Activated T-cell treated with anti-CD3 and anti-CD28 coated beads for 48 hours (primary cell): ENCODE results near the gene CDKL1.

Source experiments
- DNase-seq: peaks from one replicate; pipeline ENCODE4 v3.0.0-alpha.2; 2020; ENCODE audit warnings: low read depth

Gene CDKL1

DNA sequence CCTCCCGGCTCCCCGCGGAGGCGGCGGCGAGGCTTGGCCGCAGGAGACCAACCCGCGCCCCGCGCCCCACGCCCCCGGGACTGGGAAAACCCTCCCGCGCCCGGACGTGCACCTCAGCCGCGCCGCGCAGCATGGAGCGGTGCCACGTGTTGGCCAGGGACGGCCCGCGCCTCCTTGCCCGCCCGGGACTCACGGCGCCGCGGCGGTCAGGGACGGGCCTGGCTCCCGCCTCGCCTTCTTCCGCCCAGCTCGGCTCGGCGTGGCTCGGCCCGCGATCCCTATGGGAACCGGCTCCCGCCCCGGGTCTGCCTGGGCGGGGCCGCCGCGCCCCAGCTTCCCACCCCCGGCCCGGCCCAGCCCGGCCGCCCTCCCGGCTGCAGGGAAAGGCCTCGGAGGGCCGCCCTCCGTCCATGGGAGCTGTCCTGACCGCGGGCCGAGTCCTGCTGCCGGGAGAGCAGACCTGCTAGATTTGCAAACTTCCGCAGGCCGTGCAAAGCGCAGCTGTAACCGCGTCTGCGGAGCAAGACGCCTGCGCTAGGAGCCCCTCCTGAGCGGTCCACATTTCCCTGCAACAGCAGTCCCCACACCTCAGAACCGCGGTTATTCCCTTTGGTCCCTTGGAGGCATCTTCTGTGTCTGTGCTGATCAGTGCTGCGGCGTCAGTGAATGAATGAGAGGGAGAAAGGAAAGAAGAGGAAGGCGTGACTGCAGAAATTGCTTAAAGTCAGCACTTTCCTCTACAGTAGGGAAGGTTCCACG is at the start of gene CDKL1:
TSS of gene CDKL1 (minus strand) at position 251 of the 759 bp plus-strand sequence. CDS start 1,013 bp downstream, outside the sequence.
- DNase-seq = peak; percentile 48

DNA sequence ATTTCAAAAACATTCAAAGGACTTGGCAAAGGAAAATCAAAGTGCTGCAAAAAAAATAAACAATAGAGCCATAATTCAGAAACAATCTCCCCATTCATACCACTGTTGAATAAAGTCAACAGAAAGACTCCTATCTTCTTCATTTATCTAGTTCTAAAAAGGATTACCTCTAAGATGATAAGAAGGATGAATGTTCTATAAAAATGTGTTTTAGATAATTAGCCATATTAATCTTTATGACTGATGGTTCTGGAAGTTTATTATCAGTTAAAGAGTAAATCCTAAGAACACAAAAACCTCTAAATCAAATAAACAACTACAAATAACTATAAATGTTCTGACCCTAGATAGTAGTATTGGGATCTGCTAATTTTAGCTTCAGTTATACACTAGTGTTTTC is 37.8 kb upstream of the CDKL1 start:
- DNase-seq = no peak

DNA sequence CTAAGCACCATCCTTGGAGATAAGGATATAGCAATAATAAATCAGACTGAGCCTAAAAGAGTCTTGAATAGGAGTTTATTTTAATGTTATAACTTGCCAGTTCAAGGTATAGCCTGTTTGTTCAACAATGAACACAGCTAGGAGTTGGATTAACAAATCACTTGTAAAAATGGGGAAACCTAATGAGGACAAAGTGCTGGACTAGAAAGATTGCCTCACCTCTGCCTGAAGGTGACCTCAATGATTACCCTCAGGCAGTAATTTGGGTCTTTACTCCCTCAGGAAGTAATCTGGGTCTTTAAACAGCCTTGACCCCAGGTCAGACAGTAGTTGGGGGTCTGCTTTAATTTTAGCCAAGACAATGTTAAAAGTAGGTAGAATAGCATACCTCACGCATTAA is 35.5 kb upstream of the CDKL1 start:
- no peak for DNase-seq

DNA sequence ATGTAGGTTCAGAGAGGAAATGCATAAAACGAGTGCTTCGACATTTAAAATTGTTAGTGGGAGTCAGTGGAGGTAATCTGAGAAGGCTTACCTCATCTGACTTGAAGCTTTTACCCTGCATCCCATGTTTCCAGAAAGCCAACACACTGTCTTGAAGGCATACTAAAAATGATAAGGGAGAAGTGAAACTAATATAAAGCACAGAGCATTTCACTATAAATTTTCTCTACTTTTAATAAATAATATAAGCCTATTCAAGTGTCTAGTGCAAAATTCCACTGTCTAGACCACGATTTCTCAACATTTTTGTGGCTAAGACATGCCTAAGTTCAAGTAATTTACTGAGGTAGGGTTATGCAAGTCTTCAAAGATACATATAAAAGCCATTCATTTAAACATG is 29.1 kb upstream of the CDKL1 start:
- no peak for DNase-seq

DNA sequence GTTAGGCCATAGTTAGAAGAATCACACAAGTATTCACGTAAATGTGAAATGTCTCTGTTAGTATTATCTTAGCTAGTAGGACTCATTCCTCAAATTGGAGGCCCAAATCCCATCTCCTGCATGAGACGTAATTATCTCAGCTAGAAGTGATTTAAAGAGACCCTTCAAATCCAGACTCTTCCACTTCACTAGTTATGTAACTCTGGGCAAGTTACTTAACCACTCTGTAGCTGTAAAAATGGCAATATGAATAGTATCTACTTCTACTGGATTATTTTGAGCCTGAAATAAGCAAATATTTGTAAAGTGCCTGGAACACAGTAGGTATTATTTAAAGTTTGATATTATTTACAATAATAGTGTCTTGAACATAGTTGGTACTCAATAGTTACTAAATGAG is 28.4 kb upstream of the CDKL1 start:
- DNase-seq = no peak

DNA sequence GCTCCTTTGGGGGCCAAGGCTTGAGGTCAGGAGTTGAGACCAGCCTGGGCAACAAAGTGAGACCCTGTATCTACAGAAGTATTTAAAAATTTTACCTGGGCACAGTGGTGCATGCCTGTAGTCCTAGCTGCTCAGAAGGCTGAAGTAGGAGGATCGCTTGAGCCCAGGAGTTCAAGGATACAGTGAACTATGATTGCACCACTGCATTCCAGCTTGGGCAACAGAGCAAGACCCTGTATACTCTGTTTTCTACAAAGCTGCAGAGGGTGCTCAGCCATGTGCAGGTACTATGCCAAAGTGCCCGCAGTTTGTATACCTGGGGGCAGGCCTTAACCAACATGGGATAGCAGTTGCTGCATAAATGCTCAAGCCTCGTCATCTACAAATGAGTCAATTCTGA is 26.8 kb upstream of the CDKL1 start:
- no peak for DNase-seq

DNA sequence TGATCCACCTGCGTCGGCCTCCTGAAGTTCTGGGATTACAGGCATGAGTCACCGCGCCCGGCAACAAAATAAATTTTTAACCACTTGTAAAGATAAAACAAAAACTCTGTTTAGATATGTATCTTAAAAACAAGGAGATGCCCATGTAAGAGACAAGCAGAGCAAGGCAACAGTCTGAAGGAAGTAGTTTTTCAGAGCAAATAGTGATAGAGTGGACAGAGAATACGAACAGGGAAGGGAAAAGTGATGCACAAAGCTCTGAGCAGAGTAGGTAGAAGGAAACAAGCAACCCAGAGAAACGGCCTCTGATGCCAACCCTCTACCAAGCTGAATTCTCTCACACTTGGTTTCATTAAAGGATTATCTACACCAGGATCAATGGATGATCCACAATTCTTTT is 24.8 kb upstream of the CDKL1 start:
- no peak for DNase-seq

DNA sequence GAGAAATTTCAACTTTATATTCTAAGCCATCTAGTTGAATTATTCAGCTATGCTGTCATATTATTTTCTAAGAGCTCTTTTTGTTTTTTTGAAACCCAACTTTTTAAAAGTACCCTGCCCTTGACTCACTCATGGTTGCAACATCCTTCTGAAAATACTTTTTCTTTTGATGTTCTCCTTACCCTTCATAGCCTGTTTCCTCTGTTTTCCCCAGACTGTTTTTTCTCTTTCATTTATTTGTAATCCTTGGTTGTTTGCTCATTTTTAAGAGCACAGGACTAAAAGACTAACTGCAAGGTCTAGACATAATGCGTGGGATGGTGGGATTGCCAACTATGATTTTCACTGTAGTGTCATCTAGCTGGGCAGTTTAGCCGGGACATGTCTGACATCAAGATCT is 21.2 kb upstream of the CDKL1 start:
- DNase-seq = no peak

DNA sequence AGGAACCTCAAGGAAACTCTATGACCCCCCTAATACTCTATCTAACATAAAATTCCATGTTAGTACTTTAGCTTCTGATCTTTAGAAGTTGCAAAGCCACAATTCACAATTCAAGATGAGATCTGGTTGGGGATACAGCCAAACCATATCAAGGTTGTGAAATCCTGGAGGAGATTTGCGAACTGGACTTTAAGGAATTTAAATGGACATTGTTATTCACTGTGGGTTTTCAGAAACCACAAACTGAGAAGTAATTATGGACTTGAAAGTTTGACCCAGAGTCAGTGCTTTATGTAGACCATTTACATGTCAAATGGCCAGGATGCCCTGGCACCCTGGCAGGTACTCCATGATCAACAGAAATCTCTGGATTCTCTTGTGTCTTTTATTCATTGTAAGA is 14.2 kb upstream of the CDKL1 start:
- no peak for DNase-seq

DNA sequence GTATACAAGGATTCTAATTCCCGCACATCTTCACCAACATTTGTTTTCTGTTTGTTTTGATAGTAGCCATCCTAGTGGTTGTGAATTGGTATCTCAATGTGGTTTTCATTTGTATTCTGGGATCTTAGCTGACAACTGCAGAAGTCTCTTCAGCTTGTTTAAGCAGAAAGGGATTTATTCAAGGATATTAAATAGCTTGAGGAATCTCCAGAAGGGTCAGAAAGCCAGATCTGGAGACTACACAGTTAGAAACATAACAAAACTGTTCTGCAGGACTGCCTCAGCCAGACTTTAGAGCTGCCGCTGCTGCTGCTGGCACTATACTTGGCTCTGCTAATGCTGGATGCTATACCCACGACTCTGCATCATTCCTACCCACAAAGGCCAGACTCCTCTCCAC is 13.4 kb upstream of the CDKL1 start:
- DNase-seq = no peak

DNA sequence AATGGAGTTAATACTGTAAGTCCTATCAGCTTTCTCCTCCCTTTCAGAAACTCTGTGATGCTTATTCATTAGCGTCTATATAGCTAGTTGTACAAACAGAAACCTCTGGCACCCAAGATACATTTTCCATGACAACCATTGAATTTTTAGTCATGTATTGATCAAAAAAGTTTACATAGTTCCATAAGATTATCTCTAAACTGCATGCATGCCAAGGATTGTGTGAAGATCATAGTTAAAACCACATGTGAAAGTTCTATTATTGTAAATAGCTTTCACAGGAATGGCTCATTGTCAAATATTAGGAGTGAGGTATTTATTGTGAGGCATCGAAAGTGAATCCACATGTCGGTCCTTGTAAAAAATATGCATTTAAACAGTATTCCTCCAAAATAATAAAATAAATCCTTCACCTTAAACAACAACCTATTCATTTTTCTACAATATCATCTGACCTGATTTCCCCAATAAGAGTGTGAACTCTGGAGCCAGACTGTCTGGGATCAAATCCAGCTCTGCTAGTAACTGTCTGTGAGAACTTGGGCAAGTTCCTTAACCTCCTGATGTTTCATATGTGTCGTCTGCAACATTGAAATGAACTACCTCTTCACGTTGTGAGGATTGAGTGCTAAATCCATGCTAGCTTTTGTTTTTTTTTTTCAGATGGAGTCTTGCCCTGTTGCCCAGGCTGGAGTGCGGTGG is 10.6 kb upstream of the CDKL1 start:
- no peak for DNase-seq

DNA sequence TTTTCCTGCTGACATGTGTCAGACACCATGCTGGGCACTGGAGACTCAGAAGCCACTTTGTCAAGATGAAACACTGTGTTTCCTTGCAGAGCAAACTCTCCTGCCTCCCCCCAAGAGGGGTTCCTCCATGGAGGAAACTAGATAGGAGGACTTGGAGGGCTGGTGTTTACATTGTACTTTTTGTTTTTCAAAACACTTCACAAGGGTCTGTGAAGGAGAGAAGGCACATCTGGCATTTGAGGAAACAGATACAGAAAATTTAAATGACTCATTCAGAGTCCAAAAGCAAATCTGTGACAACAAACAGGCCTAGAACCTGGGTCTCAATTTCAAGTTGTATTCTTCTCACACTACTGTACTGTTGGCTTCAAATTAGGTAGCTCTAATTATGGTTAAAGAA is 6.7 kb upstream of the CDKL1 start:
- no peak for DNase-seq

DNA sequence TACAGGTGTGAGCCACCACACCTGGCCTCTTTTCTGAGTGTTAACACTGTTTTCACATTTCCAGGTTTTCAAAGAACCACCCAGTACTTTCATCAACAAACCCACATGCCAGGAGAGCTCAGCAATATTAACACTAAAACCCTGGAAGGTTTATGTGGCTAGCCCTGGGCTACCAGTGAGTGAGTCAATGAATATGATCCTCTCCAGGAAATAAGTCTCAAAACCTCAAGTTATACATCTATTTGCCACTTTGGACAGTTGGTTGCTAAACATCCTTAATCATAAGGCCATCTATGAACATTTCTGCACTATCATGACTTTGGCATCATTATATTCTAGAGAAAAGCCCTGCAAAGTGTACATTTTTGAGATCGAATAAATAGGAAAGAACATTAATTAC is 6.3 kb upstream of the CDKL1 start:
- DNase-seq = no peak

DNA sequence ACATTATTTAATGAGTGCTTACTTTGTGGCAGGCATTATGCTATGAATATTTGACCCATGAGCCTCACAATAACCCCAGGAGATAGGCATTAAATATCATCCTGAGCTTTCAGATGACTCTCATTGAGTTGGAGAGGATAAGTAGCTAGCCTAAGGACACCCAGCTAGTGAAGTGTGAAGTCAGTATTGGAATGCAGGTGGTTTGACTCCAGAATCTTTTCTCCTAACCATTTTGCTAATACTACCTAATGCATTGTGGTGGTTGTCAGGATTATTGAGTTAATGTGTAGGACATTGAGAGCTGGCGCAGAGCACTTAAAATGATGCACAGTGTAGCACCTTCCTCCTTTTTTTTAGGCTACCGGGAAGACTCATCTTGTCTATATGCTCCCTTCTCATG is 3.8 kb upstream of the CDKL1 start:
- DNase-seq = no peak

DNA sequence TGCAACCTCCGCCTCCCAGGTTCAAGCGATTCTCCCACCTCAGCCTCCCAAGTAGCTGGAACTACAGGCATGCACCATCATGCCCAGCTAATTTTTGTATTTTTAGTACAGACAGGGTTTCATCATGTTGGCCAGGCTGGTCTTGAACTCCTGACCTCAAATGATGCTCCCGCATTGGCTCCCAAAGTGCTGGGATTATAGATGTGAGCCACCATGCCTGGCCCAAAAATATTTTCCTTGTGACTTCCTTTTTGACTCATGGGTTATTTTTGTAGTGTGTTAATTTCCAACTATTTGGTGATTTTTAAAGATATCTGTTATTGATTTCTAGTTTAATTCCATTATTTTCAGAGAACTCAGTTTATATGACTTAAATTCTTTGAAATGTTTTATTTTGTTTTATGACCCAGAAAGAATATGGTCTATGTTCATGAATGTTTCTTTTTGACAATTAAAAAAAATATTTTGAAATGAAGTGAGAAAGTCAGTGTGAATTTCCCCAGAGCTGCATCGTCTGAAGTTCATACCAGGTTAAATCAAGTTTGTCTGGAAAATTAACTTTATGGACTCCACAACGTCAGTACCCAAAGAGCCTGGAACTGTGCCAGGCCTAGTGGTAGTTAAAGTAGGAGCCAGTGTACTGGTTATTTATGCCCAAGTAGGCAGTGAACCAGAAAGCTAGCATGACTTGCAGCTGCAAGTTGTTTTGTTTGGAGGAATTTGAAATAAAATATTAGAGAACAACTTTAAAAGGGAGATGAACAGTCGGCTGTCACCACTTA is 2.8 kb upstream of the CDKL1 start:
- no peak for DNase-seq

DNA sequence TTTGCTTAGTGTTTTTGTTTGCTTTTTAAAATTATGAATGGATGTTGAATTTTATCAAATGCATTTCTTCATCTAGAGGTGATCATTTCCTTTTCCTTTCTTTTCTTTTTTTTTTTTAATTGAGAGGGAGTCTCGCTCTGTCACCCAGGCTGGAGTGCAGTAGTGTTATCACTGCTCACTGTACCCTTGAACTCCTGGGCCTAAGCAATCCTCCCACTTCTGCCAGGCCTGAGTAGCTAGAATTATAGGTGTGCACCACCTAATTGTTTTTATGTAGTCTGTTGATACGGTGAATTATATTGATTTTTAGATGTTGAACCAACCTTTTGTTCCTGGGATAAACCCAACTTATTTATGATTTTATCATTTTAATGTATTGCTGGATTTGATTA is 1.5 kb upstream of the CDKL1 start:
- no peak for DNase-seq

DNA sequence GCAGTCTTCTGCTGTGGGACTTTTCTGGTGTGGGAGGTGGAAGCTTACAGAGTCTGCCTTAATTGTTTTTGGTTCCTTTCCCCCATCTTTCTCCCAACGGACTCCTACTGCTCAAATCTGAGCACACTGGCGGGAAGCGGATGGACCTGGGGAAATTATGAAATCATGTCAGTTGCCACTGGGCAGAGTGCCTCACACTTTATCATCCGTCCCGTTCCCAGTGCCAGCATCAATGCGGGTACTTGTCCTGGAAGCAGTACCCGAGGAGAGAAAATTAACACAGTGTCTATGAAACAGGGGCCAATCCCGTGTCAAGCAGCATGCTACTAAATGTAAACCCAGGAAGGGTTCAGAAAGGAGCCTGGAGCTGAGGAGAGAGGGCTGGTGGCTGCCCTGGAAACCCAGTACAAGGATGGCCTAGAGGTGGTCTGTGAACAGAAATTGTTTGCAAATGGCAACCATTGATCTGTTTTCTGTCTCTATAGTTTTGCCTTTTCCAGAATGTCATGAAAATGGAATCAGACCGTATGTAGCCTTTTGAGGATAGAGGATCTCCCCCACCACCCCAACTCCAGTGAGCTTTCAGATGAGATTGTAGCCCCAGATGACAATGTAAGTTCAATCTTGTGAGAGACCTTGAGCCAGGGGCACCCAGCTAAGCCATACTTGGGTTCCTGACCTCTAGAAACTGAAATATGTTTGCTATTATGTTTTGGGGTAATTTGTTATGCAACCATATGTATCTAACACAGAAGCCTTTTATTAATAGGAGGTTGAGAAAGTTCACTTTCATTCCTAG is 908 bp upstream of the CDKL1 start:
- no peak for DNase-seq

DNA sequence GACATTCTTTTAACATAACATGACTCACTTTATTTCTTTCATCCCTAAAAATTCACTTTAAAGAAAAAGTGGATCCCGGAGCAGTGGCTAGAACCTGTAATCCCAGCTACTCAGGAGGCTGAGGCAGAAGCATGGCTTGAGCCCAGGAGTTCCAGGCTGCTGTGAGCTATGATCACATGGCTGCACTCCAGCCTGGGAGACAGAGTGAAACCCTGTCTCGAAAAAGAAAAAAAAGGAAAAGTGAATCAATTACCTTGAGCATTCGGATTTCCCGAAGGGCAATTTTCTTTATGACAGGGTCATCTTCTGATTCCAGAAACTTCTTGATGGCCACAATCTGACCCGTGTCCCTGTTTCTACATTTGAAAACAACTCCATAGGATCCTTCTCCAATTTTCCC is 1.2 kb downstream of the CDKL1 start:
- DNase-seq = no peak

DNA sequence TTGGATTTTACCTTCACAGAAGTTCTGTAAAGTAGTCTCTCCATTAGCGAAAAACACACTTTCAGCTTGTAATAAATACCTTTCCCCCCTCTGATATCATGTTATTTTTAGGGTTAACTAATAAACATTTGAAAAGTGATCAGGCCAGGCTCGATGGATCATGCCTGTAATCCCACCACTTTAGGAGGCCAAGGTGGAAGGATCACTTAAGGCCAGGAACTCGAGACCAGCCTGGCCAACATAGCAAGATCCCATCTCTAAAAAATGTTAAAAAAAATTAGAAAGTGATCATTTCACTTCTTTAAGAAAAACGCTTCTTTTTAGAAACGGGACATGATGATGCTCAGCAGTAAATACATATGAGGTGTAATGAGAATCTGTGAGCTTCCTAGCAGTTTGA is 2.0 kb downstream of the CDKL1 start:
- no peak for DNase-seq

DNA sequence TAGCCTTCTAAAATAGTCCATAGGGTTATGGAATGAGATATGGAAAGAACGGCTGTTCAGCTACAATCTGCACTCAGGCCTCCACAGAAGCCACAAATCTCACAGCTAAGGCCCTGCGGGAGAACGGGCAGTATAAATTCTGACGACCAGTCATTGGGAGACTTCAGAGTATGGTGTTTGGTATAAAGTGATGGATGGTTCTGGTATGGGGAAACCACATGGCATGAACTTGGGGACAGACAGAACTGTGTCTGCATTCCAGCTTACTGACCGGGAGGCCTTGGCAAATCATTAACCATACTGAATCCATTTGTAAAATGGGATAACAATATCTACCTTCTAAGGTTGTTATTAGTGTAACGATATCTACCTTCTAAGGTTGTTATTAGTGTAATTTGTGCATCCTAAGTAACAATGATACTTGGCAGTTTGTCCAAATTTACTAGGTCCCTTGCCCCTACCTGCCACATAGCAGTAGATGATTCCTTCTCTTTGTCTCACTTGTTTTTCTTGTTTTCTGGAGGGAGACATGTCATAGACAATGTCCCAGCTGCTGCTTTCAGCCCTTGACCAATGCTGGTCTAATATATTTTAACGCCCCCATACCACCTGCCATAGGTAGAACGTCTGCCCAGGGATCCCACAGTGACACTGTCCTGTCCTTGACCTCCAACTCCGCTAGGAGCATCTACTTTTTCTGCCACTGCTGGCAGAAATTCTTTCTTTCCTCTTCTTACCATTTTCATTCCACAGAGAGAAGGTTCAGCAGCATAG is 6.8 kb downstream of the CDKL1 start:
- DNase-seq = no peak

DNA sequence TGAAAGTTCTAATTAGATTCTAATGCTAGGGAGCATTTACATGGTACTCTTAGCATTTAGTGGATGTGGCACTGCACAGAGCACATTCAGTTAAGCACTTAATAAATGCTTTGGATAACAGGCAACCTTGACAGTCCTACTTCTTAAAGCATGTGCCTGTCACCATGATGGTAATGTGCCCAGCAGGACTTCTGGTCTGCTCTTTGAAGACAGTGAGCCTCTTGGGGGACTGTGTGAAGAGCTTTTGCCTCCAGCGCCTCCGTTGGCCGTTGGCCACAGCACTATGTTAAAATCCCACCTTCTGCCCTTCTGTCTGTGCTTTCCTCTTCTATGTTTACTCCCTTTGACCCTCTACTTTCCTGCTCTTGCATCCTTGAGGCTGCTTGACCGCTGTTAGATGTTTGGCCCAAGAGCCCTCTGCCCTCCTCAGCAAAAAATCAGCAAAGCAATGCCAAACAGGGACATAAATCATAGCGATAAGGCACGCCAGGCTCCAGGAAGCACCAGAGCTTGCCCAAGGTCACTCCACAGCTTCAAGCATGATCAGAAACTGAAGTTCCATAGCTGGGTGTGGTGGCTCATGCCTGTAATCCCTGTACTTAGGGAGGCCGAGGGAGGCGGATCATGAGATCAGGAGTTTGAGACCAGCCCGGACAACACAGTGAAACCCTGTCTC is 8.3 kb downstream of the CDKL1 start:
- DNase-seq = no peak
